Vagina (tissue), 2 donors: ENCODE results near the gene GNG13.

Experiments
- CTCF ChIP-seq, 3 experiments: fragments of 450-650 bp in 2 of 3; fragments of 200-600 bp in 1 of 3; sonication (generic) in 1 of 3; IDR thresholded peaks; one replicate each; pipeline ENCODE4 v1.5.1; 2017 to 2019; ENCODE audit warnings: antibody characterized with exemption in 3 of 3, mild to moderate bottlenecking in 2 of 3, moderate library complexity in 2 of 3
- POLR2A ChIP-seq, 2 donors: fragments of 450-650 bp; IDR thresholded peaks; one replicate each; pipeline ENCODE4 v1.6.1; 2017; ENCODE audit warnings: antibody characterized with exemption in 2 of 2, mild to moderate bottlenecking in 2 of 2, moderate library complexity in 2 of 2

- TF ChIP-seq CTCF (IDR thresholded peaks at IDR 0.05): no peak
- no peak for TF ChIP-seq POLR2A (IDR thresholded peaks at IDR 0.05)
These were observed 12.0 kb downstream of the GNG13 start, which contains the start of gene CHTF18 for GRCh38 chr16:788399-789126.
